GM18498 (cell line): ENCODE results near the gene CARMIL1.
"Not testable (repeated sequence)": the region's sequence is repeated elsewhere in the genome, so short reads cannot be mapped to it uniquely, and the experiment has no call there.

Experiments
- ATAC-seq: cut with Tn5 transposase; IDR thresholded peaks from one replicate; pipeline ENCODE4 v1.9.1; 2021; ENCODE audit warnings: mild to moderate bottlenecking, moderate library complexity; ENCODE audit not compliant: unreplicated experiment

CARMIL1 gene

DNA sequence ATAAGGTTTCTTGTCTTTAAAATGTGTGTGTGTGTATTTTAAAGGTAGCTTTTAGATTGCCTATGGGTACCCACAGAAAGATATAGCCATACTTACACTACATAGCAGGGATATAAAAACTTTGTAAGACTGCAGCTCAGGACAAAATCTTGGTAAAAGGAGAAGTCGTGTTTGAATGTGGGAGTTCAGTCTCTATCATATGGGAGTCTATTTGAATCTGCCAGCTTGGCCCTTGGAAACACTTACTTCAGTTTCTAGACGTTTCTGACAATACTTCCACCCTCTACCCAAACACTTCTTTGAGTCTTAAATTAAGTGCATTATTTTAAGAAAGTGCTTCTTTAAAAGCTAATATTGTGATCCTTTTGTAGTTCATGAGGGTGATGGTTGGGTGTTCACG is 155.7 kb downstream of the CARMIL1 start:
- ATAC-seq, result no peak

DNA sequence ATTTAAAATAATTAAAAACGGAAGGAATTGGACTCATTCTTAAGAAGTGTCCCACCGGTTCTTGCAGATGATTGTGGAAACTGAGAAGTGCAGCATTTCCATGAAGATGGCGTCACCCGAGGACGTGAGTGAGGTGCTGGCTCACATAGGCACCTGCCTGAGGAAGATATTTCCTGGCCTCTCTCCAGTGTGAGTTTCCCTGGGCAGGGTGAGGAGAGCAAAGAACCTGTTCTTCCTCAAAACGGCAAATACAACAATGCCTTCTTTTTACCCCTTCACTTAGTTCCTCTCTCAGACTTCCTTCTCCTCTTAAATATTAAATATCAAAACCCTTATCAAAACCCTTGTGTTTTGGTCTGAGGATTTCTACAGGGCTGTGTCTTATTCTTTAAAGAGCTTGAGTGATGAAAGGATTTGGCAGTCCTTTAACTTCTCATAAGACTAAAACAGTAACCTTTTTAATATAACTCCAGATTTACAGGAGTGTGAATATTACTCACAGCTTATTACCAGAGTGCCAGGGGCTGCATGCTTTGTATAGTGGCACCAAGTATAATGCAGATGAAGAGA is 156.3 kb downstream of the CARMIL1 start:
- no peak for ATAC-seq

DNA sequence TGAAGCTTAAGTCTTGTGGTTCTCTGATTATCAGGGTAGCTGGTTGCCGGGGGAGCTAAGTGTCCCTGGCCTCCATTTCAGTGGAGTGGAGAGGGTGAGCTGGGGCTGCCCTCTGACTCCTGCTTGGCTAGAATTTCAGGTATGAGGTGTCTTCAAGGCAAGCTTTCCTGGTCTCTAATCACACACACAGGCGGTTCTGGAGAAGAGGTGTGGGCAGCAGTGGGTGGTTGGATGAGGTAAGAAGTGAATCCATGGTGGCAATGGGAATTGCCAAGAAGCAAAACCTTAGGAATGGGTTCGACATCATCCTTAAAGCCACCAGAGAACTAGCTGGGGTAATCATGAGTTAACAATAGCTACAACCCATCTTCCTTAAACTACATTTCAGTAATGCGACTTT is 157.6 kb downstream of the CARMIL1 start:
- no peak for ATAC-seq

DNA sequence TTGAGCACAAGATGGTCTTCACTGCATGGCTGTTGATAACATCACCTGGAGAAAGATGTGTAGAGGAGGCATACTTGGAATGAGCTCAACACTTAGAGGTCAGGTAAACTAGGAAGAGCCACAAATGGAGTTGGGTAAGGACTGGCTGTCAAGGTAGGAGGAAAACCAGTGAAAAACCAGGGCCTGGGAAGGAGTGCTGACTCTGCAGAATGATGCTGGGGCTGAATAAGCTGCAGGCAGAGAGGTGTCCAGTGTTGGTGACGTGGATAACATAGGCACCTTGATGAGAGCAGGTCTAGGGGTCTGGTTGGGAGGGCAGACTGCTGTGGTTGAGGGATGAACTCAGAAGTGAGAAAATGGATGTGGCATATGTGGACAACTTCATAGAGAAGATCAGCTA is 160.2 kb downstream of the CARMIL1 start:
- no peak for ATAC-seq

DNA sequence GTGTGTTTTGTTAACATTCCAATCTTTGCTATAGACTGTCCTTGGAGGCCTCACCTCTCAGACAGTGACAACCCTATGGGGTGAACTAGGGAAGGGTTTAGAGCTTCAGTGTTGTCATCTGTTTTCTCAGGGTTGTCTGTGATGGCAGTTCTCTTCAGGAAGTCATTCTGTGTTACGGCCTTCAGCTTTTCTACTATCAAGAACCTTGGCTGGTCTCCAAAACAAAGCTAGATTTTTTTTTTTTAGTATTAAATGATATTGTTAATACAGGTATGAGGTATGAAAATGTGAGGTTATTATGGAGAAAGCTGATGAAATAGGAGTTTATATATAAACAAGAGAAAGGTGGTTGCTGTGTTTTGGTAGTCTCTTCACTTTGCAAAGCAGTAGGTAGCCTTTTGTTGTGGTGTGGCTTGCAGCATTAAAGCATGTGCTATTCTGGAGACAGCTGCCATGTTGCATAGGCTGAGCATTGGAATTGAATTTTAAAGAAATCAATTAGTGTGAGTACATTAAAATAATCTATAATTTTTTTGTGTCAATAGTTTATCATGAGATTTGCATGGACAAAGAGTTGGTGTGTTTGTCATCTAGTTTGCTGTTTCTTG is 162.6 kb downstream of the CARMIL1 start:
- no peak for ATAC-seq

DNA sequence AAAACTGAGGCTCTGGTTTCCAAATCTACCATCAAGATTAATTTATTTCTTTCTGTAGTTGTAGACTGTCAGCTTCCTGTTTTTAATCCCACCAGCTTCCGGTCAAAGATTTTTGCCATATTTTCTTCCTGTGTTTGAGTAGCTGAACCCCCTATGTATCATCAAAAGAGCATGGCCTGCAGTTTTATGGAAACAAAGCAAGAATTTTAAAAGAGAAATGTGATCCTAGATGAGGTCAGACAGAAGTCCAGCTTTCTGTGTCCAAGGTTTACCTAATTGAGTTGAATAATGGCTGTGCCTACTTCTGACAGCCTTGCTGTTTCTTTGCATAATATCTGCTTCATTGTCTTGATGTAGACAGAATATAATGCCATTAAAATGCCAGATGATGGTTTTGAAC is 163.7 kb downstream of the CARMIL1 start:
- ATAC-seq, result no peak

DNA sequence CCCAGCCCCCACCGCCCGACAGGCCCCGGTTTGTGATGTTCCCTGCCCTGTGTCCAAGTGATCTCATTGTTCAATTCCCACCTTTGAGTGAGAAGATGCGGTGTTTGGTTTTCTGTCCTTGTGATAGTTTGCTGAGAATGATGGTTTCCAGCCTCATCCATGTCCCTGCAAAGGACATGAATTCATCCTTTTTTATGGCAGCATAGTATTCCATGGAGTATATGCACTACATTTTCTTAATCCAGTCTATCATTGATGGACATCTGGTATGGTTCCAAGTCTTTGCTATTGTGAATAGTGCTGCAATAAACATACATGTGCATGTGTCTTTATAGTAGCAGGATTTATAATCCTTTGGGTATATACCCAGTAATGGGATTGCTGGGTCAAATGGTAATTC is 165.3 kb downstream of the CARMIL1 start:
- ATAC-seq, result not testable (repeated sequence)

DNA sequence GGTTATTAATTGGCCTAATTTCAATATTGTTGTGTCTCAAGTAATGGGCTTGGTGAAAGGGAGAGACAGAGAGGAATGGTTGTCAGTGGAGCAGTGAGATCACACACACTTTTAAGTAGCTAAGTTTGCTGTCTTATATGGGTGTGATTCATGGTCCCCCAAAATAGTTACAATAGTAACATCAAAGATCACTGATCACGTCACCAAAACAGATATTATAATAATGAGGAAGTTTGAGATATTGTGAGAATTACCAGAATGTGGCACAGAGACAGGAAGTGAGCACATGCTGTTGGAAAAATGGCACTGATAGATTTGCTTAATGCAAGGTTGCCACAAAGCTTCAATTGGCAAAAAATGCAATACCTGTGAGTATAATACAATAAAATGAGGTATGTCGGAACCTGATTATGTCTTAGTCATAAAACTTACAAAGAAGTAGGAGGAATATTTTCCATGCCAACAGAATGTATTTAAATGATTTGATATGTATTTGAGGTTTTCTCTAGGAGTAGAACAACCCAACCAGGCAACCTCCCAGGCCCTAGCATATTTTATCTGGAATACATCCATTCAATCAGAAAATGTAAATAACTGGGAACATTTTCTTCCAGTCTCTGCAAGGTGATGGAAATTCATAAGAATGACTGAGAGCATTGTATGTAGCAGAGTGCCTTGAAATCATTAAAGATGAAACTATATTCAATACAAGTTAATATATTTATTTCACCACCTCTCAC is 167.8 kb downstream of the CARMIL1 start:
- no peak for ATAC-seq

DNA sequence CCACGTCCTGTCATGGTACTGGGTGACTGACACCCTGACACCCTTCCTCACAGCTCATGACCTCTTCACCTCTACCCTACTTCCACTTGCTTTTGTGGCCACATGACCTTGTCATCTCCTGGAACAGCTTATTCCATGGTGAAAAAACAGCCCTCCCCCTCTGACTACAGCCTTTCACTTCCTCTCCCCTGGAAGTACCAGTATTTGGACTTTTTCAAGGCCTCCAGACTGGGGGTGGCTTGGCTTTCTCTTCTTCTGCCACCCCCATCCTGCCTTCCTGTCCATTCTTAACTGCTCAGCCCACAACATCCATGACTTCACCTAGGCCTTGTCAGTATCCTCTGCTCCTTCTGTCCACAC is 168.4 kb downstream of the CARMIL1 start:
- ATAC-seq, result no peak

DNA sequence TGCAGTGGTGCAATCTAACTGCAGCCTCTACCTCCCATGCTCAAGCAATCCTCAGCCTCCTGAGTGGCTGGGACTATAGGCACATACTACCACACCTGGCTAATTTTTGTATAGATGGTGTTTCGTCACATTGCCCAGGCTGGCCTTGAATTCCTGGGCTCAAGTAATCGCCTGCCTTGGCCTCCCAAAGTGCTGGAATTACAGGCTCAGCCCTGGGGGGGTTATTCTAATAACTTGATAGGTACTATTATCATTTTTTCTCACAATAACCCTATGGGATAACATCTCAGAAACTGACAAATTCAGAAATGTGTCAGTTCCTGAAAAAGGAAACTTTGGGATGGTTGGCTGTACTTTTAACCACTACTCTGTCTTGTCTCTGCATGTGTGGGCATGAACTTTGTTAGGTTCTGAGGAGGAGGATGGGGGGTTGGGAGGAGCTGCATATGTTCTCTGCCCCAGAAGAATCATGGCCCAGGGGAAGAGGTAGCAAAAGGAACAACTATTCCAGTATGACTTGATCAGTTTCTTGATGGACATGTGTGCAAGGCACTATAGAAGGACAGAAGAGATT is 169.9 kb downstream of the CARMIL1 start:
- no peak for ATAC-seq

DNA sequence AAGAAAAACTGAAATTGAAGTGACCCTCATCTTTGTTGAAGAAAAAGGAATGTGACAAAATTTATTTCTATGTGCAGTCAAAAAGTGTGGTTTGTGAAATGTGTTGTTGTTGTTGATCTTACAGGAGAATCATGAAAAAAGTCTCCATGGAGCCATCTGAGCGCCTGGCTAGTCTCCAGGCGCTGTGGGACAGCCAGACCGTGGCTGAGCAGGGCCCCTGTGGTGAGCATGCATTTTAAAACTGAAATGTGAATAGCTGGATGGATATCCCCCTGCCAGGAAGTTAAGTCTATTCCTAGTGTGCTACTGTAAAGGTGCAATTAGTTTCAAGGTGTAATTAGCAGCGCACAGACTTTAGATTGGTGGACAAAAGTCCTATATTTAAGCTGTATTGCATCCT is 170.6 kb downstream of the CARMIL1 start:
- no peak for ATAC-seq

DNA sequence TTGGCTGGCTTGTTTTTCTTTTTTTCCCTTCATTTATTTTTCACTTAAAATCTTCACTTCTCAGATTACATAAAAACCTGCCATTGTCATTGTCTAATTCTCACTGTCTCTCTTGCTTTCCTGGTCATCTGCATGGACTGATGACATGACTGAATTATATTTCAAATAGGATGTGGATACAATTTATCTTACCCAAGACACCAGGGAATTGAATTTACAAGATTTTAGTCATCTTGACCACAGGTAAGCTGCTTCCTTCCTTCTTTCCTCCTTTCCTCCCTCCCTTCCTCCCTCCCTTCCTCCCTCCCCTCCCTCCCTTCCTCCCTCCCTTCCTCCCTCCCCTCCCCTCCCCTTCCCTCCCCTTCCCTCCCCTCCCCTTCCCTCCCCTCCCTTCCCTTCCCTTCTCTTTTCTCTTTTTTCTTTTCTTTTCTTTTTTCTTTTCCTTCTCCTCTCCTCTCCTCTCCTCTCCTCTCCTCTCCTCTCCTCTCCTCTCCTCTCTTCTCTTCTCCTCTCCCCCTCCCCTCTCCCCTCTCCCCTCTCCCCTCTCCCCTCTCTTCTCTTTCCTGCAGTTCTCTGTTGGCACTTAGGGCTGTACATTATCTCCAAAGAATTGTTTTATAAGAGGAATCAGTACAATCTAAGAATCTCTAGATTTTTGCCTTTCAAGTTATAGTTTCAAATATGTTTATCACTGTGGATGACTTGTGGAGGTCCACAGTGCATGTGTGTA is 171.5 kb downstream of the CARMIL1 start:
- ATAC-seq, result no peak

DNA sequence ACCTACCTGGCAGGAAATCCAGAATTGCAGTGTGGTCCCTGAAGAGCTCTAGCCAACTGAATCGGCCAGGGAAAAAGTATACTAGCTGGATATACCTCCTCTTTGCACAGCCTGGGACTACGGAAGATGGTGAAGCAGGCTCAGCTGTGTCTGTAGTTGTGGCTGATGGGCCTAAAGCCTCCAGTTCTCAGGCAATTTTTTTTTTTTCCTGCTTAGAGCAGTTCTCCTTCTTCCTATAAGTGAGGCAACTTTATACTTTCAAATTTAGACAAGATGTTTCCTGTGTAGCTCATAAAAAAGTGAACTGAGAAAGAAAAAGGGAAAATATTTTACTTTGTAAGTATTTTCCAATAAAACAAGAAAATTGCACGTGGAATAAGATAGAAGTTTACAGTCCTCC is 172.9 kb downstream of the CARMIL1 start:
- no peak for ATAC-seq

DNA sequence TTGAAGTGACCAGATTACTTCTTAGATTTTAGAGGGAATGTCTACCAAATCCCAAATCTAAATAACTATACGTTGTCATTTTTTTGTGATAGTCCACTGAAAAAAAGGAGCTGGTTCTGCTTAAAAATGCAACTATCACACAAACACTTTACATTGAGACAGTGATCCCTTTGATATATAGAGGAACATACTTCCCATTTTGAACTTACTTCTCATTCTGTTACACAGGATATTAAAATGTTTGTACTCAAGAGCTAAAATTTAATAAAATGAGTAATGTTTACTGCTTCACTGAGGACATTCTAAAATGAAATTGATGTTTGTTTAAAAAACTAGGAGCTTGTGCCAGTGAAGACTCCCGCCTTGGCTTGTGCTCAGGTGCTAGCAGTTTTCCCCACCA is 174.1 kb downstream of the CARMIL1 start:
- no peak for ATAC-seq

DNA sequence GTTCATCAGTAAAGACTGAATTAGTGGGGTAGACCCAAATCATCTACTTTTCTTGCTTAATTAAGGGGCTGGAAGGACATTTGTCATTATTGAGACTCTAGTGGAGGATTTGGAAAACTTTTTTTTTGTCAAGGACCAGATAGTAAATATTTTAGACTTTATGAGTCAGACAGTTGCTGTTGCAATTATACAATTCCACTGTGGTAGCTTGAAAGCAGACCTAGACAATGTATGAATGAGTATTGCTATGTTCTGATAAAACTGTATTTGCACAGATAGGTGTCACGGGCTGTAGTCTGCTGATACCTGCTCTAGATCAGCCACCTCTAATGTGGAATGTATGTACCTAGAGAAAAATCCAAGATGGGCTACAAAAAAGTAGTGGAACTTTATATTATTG is 175.0 kb downstream of the CARMIL1 start:
- no peak for ATAC-seq

DNA sequence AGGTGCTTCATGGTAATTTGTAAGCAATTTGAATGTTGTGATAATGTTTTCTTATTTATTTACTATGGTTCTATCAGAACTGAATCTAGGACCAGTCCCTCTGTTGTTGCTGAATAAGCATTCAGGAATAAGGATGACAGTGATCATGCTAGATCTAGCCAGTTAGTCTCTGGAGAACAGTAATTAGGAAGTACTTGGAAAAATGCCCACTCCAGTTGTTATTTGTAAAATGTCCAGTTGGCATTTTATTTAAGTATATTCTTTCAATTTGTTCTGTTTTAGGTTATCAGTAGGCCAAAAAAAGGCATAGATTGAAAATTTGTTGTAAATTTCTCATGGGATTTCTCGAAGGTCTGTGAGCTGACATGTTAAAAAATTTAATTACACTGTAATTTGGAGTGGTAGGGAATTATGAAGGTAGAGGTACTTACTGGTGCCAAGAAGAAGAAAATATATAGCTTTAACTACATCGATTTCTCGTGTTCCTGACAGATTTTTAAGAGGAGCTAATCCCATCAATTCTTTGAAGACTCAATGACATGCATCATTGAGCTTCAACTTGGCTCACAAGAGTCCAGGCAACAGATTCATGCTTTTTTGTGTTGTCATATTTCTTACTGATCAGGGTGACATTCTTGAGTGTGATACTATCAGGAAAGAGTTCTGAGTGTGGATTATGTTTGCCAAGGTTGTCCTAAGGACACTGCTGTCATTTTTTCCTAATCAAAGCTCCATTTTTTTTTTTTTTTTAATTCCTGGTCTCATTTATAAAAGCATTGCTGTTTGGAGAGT is 177.3 kb downstream of the CARMIL1 start:
- ATAC-seq, result no peak

DNA sequence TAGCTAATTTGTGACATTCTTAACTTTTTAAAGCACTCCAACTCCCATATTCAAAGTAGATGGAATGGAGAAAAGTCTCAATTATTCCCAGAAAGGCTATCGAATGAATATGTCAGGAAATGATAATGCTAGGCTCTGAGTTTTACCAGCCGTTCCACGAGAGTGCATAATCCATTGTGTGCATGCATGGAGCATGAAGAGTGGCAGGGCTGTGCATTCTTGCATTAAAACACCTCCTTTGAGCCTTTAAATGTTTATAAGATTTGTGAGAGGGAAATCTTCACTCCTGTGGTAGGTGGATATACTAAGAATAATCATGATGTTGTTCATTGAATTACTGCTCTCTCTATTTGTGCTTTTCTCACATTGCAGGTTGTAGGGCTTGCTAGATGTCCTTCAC is 178.3 kb downstream of the CARMIL1 start:
- ATAC-seq, result no peak

DNA sequence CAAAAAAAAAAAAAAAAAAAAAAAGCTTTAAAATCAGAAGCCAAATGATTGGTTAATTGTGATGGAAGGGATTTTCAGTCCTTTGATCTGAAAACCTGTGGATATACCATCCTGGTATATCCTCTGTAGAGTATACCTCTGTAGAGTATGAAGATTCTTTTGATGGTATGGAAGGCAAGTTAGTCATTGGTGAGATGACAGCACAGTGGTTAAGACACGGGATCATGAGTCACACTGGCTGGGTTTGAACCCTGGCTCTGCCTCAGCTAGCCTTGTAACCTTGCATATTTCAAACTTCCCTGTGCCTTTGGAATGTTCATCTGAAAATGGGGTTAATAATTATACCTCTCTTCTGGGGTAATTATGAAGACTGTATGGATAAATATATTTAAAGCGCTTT is 179.3 kb downstream of the CARMIL1 start:
- ATAC-seq, result no peak

DNA sequence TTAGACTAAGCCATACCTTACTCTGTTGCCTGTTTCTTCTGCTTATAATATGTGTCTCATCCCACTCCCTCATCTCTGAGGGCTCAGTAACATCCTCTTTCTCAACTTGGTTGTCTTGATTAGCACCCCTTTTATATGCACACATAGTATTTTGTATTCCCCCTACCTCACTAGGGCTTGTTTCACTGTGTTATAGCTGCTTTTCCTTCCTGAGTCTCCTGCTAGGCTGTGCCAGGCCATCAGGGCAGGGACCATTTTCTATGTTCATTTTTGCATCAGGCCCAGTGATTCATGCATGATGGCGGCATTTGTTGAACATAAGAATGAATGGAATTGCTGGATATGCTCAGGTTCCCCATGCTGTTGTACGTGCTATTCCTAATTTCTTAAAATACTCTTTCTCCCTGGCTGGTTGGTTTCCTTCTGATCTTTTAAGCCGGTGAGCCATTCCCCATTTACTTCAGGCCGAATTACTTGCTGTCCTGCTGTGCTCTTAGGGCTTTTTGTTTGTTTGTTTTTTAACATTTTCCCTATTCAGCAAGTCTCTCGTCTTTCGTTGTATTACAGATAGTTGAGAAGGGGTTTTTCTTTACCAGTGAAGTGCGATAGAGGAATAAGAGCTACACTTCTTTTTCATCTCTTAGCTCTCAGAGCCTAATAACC is 183.2 kb downstream of the CARMIL1 start:
- no peak for ATAC-seq

DNA sequence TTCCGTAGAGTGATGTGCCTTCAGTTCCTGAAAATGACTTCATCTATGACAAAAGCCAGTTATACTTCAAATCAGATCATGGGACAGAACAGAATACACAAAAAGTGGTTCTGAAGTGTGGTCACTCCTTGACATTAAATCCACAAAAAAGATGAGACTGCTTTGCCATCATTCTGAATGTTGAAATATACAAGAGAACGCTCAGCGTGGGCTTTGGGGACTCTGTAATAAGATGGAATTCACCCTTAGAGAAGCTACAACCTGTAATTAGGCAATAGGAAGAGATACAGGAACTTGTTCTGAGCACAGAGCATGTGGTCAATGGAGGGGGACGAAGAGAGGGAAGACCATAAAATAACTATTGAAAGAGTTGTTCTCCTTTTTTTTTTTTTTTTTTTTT is 184.3 kb downstream of the CARMIL1 start:
- ATAC-seq, result no peak
